HEK293 (cell line): ENCODE results near the gene USP22.

Source experiments
- KLF1 ChIP-seq: fragments of 450-650 bp; formaldehyde crosslinking; IDR thresholded peaks from 2 replicates; pipeline ENCODE4 v1.5.1; 2016; ENCODE audit warnings: missing biosample characterization, missing genetic modification characterization
- PRDM1 ChIP-seq: fragments of 450-650 bp; formaldehyde crosslinking; IDR thresholded peaks from 2 replicates; pipeline ENCODE4; 2016; ENCODE audit warnings: missing biosample characterization, missing genetic modification characterization
- SP7 ChIP-seq: fragments of 450-650 bp; formaldehyde crosslinking; IDR thresholded peaks from 2 replicates; pipeline ENCODE4 v1.5.1; 2016; ENCODE audit warnings: missing biosample characterization, missing genetic modification characterization
- YY2 ChIP-seq: fragments of 450-650 bp; formaldehyde crosslinking; IDR thresholded peaks from 2 replicates; pipeline ENCODE4 v1.5.1; 2016; ENCODE audit warnings: missing biosample characterization, missing genetic modification characterization
- ZBTB20 ChIP-seq: fragments of 450-650 bp; formaldehyde crosslinking; IDR thresholded peaks from 2 replicates; pipeline ENCODE4 v1.5.1; 2016; ENCODE audit warnings: missing biosample characterization, missing genetic modification characterization
- ZBTB7A ChIP-seq: fragments of 450-650 bp; formaldehyde crosslinking; IDR thresholded peaks from 2 replicates; pipeline ENCODE4 v1.5.1; 2016; ENCODE audit warnings: low read depth, missing biosample characterization, missing genetic modification characterization
- ZBTB8A ChIP-seq: fragments of 450-650 bp; formaldehyde crosslinking; IDR thresholded peaks from 2 replicates; pipeline ENCODE4 v1.5.1; 2016; ENCODE audit warnings: missing biosample characterization, missing genetic modification characterization
- ZEB2 ChIP-seq: fragments of 450-650 bp; formaldehyde crosslinking; IDR thresholded peaks from 2 replicates; pipeline ENCODE4 v1.5.1; 2016; ENCODE audit warnings: missing biosample characterization, missing genetic modification characterization
- ZFP69B ChIP-seq: fragments of 450-650 bp; formaldehyde crosslinking; IDR thresholded peaks from 2 replicates; pipeline ENCODE4 v1.5.1; 2016; ENCODE audit warnings: missing biosample characterization, missing genetic modification characterization
- ZNF112 ChIP-seq: fragments of 450-650 bp; formaldehyde crosslinking; IDR thresholded peaks from 2 replicates; pipeline ENCODE4 v1.5.0; 2017; ENCODE audit warnings: missing biosample characterization, missing genetic modification characterization
- ZNF121 ChIP-seq: fragments of 450-650 bp; formaldehyde crosslinking; IDR thresholded peaks from 2 replicates; pipeline ENCODE4 v1.5.1; 2016; ENCODE audit warnings: missing biosample characterization, missing genetic modification characterization
- ZNF146 ChIP-seq: fragments of 450-650 bp; formaldehyde crosslinking; IDR thresholded peaks from 2 replicates; pipeline ENCODE4 v1.5.1; 2016; ENCODE audit warnings: missing biosample characterization, missing genetic modification characterization
- ZNF221 ChIP-seq: fragments of 450-650 bp; formaldehyde crosslinking; IDR thresholded peaks from 2 replicates; pipeline ENCODE4 v1.5.1; 2017; ENCODE audit warnings: missing biosample characterization, missing genetic modification characterization, borderline replicate concordance
- ZNF391 ChIP-seq: fragments of 450-650 bp; formaldehyde crosslinking; IDR thresholded peaks from 2 replicates; pipeline ENCODE4 v1.5.1; 2016; ENCODE audit warnings: low read depth, missing biosample characterization, missing genetic modification characterization, borderline replicate concordance
- ZNF530 ChIP-seq: fragments of 450-650 bp; formaldehyde crosslinking; IDR thresholded peaks from 2 replicates; pipeline ENCODE4 v1.5.1; 2016; ENCODE audit warnings: low read depth, missing biosample characterization, missing genetic modification characterization
- ZNF571 ChIP-seq: fragments of 450-650 bp; formaldehyde crosslinking; IDR thresholded peaks from 2 replicates; pipeline ENCODE4 v1.5.0; 2017; ENCODE audit warnings: missing biosample characterization, missing genetic modification characterization
- ZNF596 ChIP-seq: fragments of 450-650 bp; IDR thresholded peaks from 2 replicates; pipeline ENCODE4 v1.5.0; 2018; ENCODE audit warnings: missing biosample characterization, mild to moderate bottlenecking, missing genetic modification characterization, moderate library complexity
- ZNF660 ChIP-seq: fragments of 450-650 bp; IDR thresholded peaks from 2 replicates; pipeline ENCODE4 v1.5.1; 2018; ENCODE audit warnings: missing biosample characterization, mild to moderate bottlenecking, missing genetic modification characterization
- ZNF76 ChIP-seq: fragments of 450-650 bp; formaldehyde crosslinking; IDR thresholded peaks from 2 replicates; pipeline ENCODE4; 2016; ENCODE audit warnings: low read depth, missing biosample characterization, missing genetic modification characterization, borderline replicate concordance
- ZNF776 ChIP-seq: fragments of 450-650 bp; formaldehyde crosslinking; IDR thresholded peaks from 2 replicates; pipeline ENCODE4 v1.5.0; 2017; ENCODE audit warnings: missing biosample characterization, missing genetic modification characterization, borderline replicate concordance
- TF ChIP-seq, protein P1 (sequence below): fragments of 450-650 bp; IDR thresholded peaks from 2 replicates; pipeline ENCODE4 v1.5.1; 2018; ENCODE audit warnings: missing biosample characterization, mild to moderate bottlenecking, missing genetic modification characterization
- TF ChIP-seq, protein P2 (sequence below): fragments of 450-650 bp; formaldehyde crosslinking; IDR thresholded peaks from 2 replicates; pipeline ENCODE4; 2016; ENCODE audit warnings: missing biosample characterization, missing genetic modification characterization
- TF ChIP-seq, protein P3 (sequence below): fragments of 450-650 bp; formaldehyde crosslinking; IDR thresholded peaks from 2 replicates; pipeline ENCODE4 v1.5.1; 2016; ENCODE audit warnings: missing biosample characterization, missing genetic modification characterization
- TF ChIP-seq, protein P4 (sequence below): fragments of 450-650 bp; formaldehyde crosslinking; optimal IDR thresholded peaks from 2 replicates; pipeline ENCODE3; 2016; ENCODE audit warnings: missing biosample characterization, mild to moderate bottlenecking, missing genetic modification characterization
- TF ChIP-seq, protein P5 (sequence below): fragments of 450-650 bp; formaldehyde crosslinking; IDR thresholded peaks from 2 replicates; pipeline ENCODE4 v1.5.1; 2016; ENCODE audit warnings: missing biosample characterization, missing genetic modification characterization
- TF ChIP-seq, protein P6 (sequence below): sonication (generic); formaldehyde crosslinking; IDR thresholded peaks from 2 replicates; pipeline ENCODE4 v1.8.1; 2022; ENCODE audit warnings: mild to moderate bottlenecking, moderate library complexity, missing genetic modification reagents
- TF ChIP-seq, protein P7 (sequence below): fragments of 450-650 bp; formaldehyde crosslinking; IDR thresholded peaks from 2 replicates; pipeline ENCODE4 v1.5.1; 2016; ENCODE audit warnings: missing biosample characterization, missing genetic modification characterization
- TF ChIP-seq, protein P8 (sequence below): fragments of 450-650 bp; formaldehyde crosslinking; IDR thresholded peaks from 2 replicates; pipeline ENCODE4 v1.5.1; 2016; ENCODE audit warnings: missing biosample characterization, missing genetic modification characterization

The USP22 gene

DNA sequence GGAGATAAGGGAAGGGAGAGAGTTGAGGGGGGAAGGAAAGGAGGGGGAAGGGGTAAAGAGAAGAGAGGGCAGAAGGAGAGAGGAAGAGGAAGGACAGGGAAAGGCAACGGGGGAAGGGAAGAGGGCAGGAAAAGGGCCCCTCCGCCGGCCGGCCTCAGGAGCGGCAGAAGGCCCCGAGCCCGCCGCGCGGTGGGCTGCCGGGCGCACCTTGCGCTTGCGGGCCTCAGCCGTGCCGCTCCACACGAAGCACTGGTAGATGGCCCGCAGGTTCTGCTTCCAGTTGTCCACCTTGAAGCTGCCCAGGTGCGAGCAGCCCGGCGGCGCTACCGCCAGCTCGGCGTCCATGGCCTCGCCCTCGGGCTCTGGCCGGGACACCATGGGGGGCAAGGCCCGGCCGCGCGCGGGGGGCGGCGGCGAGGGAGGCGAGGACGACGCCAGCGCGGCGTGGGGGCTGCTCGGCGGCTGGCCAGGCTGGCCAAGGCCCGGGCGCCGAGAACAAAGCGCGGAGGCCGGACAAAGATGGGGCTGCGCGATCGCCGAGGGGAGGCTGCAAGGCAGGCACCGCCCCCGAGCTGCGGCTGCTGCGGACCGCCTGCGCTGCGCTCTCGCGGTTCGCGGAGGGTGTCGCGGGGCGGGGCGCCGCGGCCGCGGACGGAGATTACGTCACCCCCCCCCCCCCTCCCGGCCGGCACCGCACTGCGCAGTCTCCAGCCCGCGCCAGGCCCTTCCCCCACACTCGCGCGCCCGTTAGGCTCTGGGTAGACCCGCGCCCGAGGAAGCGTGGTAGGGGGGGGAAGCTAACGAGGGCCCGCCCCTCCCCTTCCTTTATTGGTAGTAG, at the start of gene USP22 (continued):
- TF ChIP-seq, protein P1, sequence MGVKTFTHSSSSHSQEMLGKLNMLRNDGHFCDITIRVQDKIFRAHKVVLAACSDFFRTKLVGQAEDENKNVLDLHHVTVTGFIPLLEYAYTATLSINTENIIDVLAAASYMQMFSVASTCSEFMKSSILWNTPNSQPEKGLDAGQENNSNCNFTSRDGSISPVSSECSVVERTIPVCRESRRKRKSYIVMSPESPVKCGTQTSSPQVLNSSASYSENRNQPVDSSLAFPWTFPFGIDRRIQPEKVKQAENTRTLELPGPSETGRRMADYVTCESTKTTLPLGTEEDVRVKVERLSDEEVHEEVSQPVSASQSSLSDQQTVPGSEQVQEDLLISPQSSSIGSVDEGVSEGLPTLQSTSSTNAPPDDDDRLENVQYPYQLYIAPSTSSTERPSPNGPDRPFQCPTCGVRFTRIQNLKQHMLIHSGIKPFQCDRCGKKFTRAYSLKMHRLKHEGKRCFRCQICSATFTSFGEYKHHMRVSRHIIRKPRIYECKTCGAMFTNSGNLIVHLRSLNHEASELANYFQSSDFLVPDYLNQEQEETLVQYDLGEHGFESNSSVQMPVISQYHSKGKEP (tag by site-specific recombination), result peak; percentile 81; the same call in 1 of the 2 replicates
- peak; percentile 98 for TF ChIP-seq PRDM1 (tag by site-specific recombination)
- TF ChIP-seq ZNF391 (tag by site-specific recombination), result peak; percentile 71; the same call in 1 of the 2 replicates
- TF ChIP-seq ZNF146 (tag by site-specific recombination), result peak; percentile 43; the same call in 1 of the 2 replicates
- peak; percentile 40; the same call in 1 of the 2 replicates for TF ChIP-seq ZNF596 (tag by site-specific recombination)
- peak; percentile 32; the same call in 1 of the 2 replicates for TF ChIP-seq KLF1 (tag by site-specific recombination)
- TF ChIP-seq, protein P2, sequence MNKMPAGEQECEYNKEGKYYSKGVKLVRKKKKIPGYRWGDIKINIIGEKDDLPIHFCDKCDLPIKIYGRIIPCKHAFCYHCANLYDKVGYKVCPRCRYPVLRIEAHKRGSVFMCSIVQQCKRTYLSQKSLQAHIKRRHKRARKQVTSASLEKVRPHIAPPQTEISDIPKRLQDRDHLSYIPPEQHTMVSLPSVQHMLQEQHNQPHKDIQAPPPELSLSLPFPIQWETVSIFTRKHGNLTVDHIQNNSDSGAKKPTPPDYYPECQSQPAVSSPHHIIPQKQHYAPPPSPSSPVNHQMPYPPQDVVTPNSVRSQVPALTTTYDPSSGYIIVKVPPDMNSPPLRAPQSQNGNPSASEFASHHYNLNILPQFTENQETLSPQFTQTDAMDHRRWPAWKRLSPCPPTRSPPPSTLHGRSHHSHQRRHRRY (tag by site-specific recombination), result no peak
- TF ChIP-seq ZBTB7A (tag by site-specific recombination), result no peak; the same call in 1 of the 2 replicates
- peak; percentile 27; the same call in 1 of the 2 replicates for TF ChIP-seq ZNF121 (tag by site-specific recombination)
- no peak for TF ChIP-seq ZNF112 (tag by site-specific recombination)
- TF ChIP-seq ZNF776 (tag by site-specific recombination), result 0 out of 2 replicates have a peak, but pooled peaks have one; percentile 44
- TF ChIP-seq ZBTB8A (tag by site-specific recombination), result peak; percentile 89
- TF ChIP-seq SP7, result peak; percentile 65; the same call in 1 of the 2 replicates
- peak; percentile 58; the same call in 1 of the 2 replicates for TF ChIP-seq ZNF660 (tag by site-specific recombination)
- TF ChIP-seq, protein P3, sequence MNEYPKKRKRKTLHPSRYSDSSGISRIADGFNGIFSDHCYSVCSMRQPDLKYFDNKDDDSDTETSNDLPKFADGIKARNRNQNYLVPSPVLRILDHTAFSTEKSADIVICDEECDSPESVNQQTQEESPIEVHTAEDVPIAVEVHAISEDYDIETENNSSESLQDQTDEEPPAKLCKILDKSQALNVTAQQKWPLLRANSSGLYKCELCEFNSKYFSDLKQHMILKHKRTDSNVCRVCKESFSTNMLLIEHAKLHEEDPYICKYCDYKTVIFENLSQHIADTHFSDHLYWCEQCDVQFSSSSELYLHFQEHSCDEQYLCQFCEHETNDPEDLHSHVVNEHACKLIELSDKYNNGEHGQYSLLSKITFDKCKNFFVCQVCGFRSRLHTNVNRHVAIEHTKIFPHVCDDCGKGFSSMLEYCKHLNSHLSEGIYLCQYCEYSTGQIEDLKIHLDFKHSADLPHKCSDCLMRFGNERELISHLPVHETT (tag by site-specific recombination), result peak; percentile 70; the same call in 1 of the 2 replicates
- no peak for TF ChIP-seq ZNF571 (tag by site-specific recombination)
- peak; percentile 68; the same call in 1 of the 2 replicates for TF ChIP-seq ZFP69B (tag by site-specific recombination)
- peak; percentile 58; the same call in 1 of the 2 replicates for TF ChIP-seq ZNF76 (tag by site-specific recombination)
- TF ChIP-seq ZNF221 (tag by site-specific recombination), result no peak
- TF ChIP-seq ZBTB20 (tag by site-specific recombination), result peak; percentile 34; the same call in 1 of the 2 replicates
- no peak for TF ChIP-seq ZNF530
- TF ChIP-seq, protein P4, sequence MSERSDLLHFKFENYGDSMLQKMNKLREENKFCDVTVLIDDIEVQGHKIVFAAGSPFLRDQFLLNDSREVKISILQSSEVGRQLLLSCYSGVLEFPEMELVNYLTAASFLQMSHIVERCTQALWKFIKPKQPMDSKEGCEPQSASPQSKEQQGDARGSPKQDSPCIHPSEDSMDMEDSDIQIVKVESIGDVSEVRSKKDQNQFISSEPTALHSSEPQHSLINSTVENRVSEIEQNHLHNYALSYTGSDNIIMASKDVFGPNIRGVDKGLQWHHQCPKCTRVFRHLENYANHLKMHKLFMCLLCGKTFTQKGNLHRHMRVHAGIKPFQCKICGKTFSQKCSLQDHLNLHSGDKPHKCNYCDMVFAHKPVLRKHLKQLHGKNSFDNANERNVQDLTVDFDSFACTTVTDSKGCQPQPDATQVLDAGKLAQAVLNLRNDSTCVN (tag by site-specific recombination), result peak; percentile 58
- no peak for TF ChIP-seq YY2 (tag by site-specific recombination)
- peak; percentile 92 for TF ChIP-seq ZEB2 (tag by site-specific recombination)
- TF ChIP-seq, protein P5, sequence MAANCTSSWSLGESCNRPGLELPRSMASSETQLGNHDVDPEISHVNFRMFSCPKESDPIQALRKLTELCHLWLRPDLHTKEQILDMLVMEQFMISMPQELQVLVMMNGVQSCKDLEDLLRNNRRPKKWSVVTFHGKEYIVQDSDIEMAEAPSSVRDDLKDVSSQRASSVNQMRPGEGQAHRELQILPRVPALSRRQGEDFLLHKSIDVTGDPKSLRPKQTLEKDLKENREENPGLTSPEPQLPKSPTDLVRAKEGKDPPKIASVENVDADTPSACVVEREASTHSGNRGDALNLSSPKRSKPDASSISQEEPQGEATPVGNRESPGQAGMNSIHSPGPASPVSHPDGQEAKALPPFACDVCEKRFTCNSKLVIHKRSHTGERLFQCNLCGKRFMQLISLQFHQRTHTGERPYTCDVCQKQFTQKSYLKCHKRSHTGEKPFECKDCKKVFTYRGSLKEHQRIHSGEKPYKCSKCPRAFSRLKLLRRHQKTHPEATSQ (tag by site-specific recombination), result peak; percentile 69; the same call in 1 of the 2 replicates
- TF ChIP-seq, protein P6, sequence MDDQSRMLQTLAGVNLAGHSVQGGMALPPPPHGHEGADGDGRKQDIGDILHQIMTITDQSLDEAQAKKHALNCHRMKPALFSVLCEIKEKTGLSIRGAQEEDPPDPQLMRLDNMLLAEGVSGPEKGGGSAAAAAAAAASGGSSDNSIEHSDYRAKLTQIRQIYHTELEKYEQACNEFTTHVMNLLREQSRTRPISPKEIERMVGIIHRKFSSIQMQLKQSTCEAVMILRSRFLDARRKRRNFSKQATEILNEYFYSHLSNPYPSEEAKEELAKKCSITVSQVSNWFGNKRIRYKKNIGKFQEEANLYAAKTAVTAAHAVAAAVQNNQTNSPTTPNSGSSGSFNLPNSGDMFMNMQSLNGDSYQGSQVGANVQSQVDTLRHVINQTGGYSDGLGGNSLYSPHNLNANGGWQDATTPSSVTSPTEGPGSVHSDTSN (CRISPR knock-in tag), result peak; percentile 86; the same call in 1 of the 2 replicates
- TF ChIP-seq, protein P7, sequence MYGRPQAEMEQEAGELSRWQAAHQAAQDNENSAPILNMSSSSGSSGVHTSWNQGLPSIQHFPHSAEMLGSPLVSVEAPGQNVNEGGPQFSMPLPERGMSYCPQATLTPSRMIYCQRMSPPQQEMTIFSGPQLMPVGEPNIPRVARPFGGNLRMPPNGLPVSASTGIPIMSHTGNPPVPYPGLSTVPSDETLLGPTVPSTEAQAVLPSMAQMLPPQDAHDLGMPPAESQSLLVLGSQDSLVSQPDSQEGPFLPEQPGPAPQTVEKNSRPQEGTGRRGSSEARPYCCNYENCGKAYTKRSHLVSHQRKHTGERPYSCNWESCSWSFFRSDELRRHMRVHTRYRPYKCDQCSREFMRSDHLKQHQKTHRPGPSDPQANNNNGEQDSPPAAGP (tag by site-specific recombination), result peak; percentile 85
- TF ChIP-seq, protein P8, sequence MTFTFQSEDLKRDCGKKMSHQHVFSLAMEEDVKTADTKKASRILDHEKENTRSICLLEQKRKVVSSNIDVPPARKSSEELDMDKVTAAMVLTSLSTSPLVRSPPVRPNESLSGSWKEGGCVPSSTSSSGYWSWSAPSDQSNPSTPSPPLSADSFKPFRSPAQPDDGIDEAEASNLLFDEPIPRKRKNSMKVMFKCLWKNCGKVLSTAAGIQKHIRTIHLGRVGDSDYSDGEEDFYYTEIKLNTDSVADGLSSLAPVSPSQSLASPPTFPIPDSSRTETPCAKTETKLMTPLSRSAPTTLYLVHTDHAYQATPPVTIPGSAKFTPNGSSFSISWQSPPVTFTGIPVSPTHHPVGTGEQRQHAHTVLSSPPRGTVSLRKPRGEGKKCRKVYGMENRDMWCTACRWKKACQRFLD, result peak; percentile 90
